ENCODE measurements around the gene CMTM4.

GRCh38 chr16:66587881-66588600 is 108.5 kb downstream of the CMTM4 start:
- TF ChIP-seq TCF7L2 (IDR thresholded peaks at IDR 0.05; ENCODE audit: borderline replicate concordance, extremely low read depth, insufficient read depth, insufficient read length) (no peak), POLR2A (IDR thresholded peaks at IDR 0.05; ENCODE audit: borderline replicate concordance, extremely low read depth, insufficient read depth, insufficient read length) (no peak), EZH2 (IDR thresholded peaks at IDR 0.05) (no peak)
- TF ChIP-seq, protein P1, sequence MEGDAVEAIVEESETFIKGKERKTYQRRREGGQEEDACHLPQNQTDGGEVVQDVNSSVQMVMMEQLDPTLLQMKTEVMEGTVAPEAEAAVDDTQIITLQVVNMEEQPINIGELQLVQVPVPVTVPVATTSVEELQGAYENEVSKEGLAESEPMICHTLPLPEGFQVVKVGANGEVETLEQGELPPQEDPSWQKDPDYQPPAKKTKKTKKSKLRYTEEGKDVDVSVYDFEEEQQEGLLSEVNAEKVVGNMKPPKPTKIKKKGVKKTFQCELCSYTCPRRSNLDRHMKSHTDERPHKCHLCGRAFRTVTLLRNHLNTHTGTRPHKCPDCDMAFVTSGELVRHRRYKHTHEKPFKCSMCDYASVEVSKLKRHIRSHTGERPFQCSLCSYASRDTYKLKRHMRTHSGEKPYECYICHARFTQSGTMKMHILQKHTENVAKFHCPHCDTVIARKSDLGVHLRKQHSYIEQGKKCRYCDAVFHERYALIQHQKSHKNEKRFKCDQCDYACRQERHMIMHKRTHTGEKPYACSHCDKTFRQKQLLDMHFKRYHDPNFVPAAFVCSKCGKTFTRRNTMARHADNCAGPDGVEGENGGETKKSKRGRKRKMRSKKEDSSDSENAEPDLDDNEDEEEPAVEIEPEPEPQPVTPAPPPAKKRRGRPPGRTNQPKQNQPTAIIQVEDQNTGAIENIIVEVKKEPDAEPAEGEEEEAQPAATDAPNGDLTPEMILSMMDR (IDR thresholded peaks at IDR 0.05 in 2 of 3, conservative IDR thresholded peaks at IDR 0.05 in 1 of 3; ENCODE audit: borderline replicate concordance in 1 of 3, insufficient read depth in 1 of 3, low read depth in 2 of 3, low read length in 2 of 3) = no peak

All from HCT116 (cell line).